GM12878 (cell line): ENCODE measurements around the gene ATP2C2. TPM values are rescaled to one million over a fixed set of nuclear protein-coding genes. Genes with fewer than 3 reads are reported as not detected.

Experiments
- ATAC-seq: fragments of 200-7000 bp; cut with Tn5 transposase; 3 replicates; pipeline ENCODE4 v1.9.1; 2020; ENCODE audit warnings: mild to moderate bottlenecking, moderate library complexity
- BruUV-seq: library from RNA; stranded (reverse); fragments of 400-500 nt; replicated peaks from 2 replicates; lab custom pipeline; 2021; lab: Mats Ljungman, UMichigan
- CTCF ChIA-PET: fragments of 300-600 bp; sonication (Branson Sonifier 250); formaldehyde crosslinking; extraction: SDS; loops from one replicate; lab custom pipeline; 2021; ENCODE audit warnings: inconsistent platforms; lab: Yijun Ruan, JAX
- POLR2A ChIA-PET: fragments of 350-600 bp; formaldehyde crosslinking; extraction: SDS; loops from one replicate; lab custom pipeline; 2021; ENCODE audit warnings: inconsistent platforms; lab: Charles Lee
- RAD21 ChIA-PET: fragments of 300-600 bp; sonication (Branson Sonifier 250); formaldehyde crosslinking; loops from one replicate; lab custom pipeline; 2023; ENCODE audit warnings: antibody characterized with exemption; ENCODE audit not compliant: unreplicated experiment; lab: Charles Lee
- SMC1A ChIA-PET: fragments of 300-600 bp; sonication (Branson Sonifier 250); formaldehyde crosslinking; loops from one replicate; lab custom pipeline; 2023; ENCODE audit not compliant: unreplicated experiment, uncharacterized antibody; lab: Charles Lee
- DNase-seq: peaks from one replicate; pipeline ENCODE4 v3.0.0-alpha.2; 2011; ENCODE audit warnings: low read depth, low spot score
- FAIRE-seq: peaks from 3 replicates; lab custom pipeline; 2011; peaks lifted over from hg19 to GRCh38; lab: Jason Lieb, UNC
- H2AFZ ChIP-seq: 2 replicates; pipeline ENCODE4 v1.6.0; 2011; ENCODE audit warnings: low read depth, low read length, control low read depth; ENCODE audit not compliant: control insufficient read depth
- H3K27ac ChIP-seq: 2 replicates; pipeline ENCODE4 v1.5.1; 2011; ENCODE audit warnings: control low read depth; ENCODE audit not compliant: control insufficient read depth, insufficient read depth
- H3K27me3 ChIP-seq, 2 experiments: replicated peaks in 1 of 2; 2 replicates each; pipeline versions ENCODE4 v1.6.0 to v1.6.1; 2011; ENCODE audit warnings: low read length in 1 of 2; ENCODE audit not compliant: control insufficient read depth in 2 of 2, insufficient read depth in 2 of 2
- H3K36me3 ChIP-seq, 2 experiments: 2 replicates each; pipeline ENCODE4 v1.5.1; 2011; ENCODE audit warnings: low read length in 1 of 2; ENCODE audit not compliant: control insufficient read depth in 2 of 2, insufficient read depth in 2 of 2
- H3K4me1 ChIP-seq: 2 replicates; pipeline ENCODE4 v1.6.1; 2011; ENCODE audit warnings: mild to moderate bottlenecking, low read length, moderate library complexity, mixed read lengths; ENCODE audit not compliant: control insufficient read depth, insufficient read depth
- H3K4me2 ChIP-seq: 2 replicates; pipeline ENCODE4 v1.6.0; 2011; ENCODE audit warnings: control low read depth; ENCODE audit not compliant: control insufficient read depth, insufficient read depth
- H3K4me3 ChIP-seq: fragments of 200-600 bp; sonication (generic); 2 replicates; pipeline ENCODE4 v1.5.1; 2016
- H3K79me2 ChIP-seq: 2 replicates; pipeline ENCODE4 v1.6.0; 2011; ENCODE audit warnings: low read length; ENCODE audit not compliant: control insufficient read depth, insufficient read depth
- H3K9ac ChIP-seq: 2 replicates; pipeline ENCODE4 v1.8.0; 2011; ENCODE audit warnings: low read length, control low read depth, mixed read lengths; ENCODE audit not compliant: control insufficient read depth, insufficient read depth
- H3K9me3 ChIP-seq: replicated peaks from 3 replicates; pipeline ENCODE4 v1.5.1; 2011; ENCODE audit warnings: mild to moderate bottlenecking, low read length; ENCODE audit not compliant: control insufficient read depth, insufficient read depth
- H4K20me1 ChIP-seq: 2 replicates; pipeline ENCODE4 v1.6.0; 2011; ENCODE audit not compliant: control insufficient read depth, insufficient read depth
- BCL3 ChIP-seq: IDR thresholded peaks from 2 replicates; pipeline ENCODE4 v1.6.1; 2011; ENCODE audit warnings: borderline replicate concordance, low read depth, mild to moderate bottlenecking, moderate library complexity, low read length; ENCODE audit not compliant: insufficient read depth, poor library complexity, severe bottlenecking
- CHD4 ChIP-seq: fragments of 200-600 bp; sonication (generic); IDR thresholded peaks from 2 replicates; pipeline ENCODE4 v1.6.1; 2016; ENCODE audit warnings: mild to moderate bottlenecking
- ETV6 ChIP-seq, 2 experiments: fragments of 450-650 bp in 1 of 2; IDR thresholded peaks in 1 of 2; conservative IDR thresholded peaks in 1 of 2; 2 replicates each; pipeline ENCODE4 v1.6.1; 2014; ENCODE audit warnings: antibody characterized with exemption in 1 of 2, borderline replicate concordance in 1 of 2, low read depth in 1 of 2, mild to moderate bottlenecking in 1 of 2, moderate library complexity in 1 of 2
- HCFC1 ChIP-seq: fragments of 150-350 bp; IDR thresholded peaks from 2 replicates; pipeline ENCODE4 v1.6.1; 2014; ENCODE audit warnings: low read length
- HDAC2 ChIP-seq: fragments of 200-600 bp; sonication (generic); IDR thresholded peaks from 2 replicates; pipeline ENCODE4 v1.6.1; 2017
- IRF3 ChIP-seq: fragments of 450-650 bp; IDR thresholded peaks from 2 replicates; pipeline ENCODE4 v1.6.1; 2014; ENCODE audit warnings: mild to moderate bottlenecking
- MTA2 ChIP-seq: fragments of 450-650 bp; IDR thresholded peaks from 2 replicates; pipeline ENCODE4 v1.6.1; 2016; ENCODE audit warnings: low read depth, mild to moderate bottlenecking, moderate library complexity
- PBX3 ChIP-seq: IDR thresholded peaks from 2 replicates; pipeline ENCODE4 v1.6.1; 2011; ENCODE audit warnings: mild to moderate bottlenecking, low read depth, low read length, moderate library complexity; ENCODE audit not compliant: insufficient replicate concordance
- PKNOX1 ChIP-seq: fragments of 450-650 bp; IDR thresholded peaks from 2 replicates; pipeline ENCODE4 v1.6.1; 2016; ENCODE audit warnings: mild to moderate bottlenecking
- RAD51 ChIP-seq: fragments of 450-650 bp; IDR thresholded peaks from 2 replicates; pipeline ENCODE4 v1.6.1; 2016; ENCODE audit warnings: moderate library complexity, mild to moderate bottlenecking, inconsistent platforms
- RB1 ChIP-seq: fragments of 450-650 bp; formaldehyde crosslinking; IDR thresholded peaks from 2 replicates; pipeline ENCODE4 v1.6.1; 2017; ENCODE audit warnings: mild to moderate bottlenecking, borderline replicate concordance
- SREBF1 ChIP-seq: IDR thresholded peaks from 2 replicates; pipeline ENCODE4 v1.6.1; 2012; ENCODE audit warnings: mild to moderate bottlenecking, low read length
- ZNF622 ChIP-seq: fragments of 450-650 bp; IDR thresholded peaks from 2 replicates; pipeline ENCODE4 v1.6.1; 2017; ENCODE audit warnings: mild to moderate bottlenecking, inconsistent platforms
- whole genome bisulfite sequencing: methylation state at CpG from one replicate; pipeline ENCODE4 v1.1.6; 2016; ENCODE audit warnings: low lambda C conversion rate; ENCODE audit not compliant: insufficient replicate concordance, insufficient coverage; ENCODE audit errors: missing lambda C conversion rate; 5-methylcytosine and 5-hydroxymethylcytosine counted together
- in situ Hi-C: fragments of 300-500 bp; cut with MboI; formaldehyde crosslinking; loops from 9 replicates; pipeline ENCODE4 v1.14.3; 2018; ENCODE audit warnings: mixed read lengths
- intact Hi-C: fragments of 100-400 bp; cut with micrococcal nuclease; formaldehyde crosslinking; loops from one replicate; pipeline ENCODE4 v1.14.2; 2022; ENCODE audit not compliant: unreplicated experiment
- polyA plus RNA-seq, 11 experiments: library from polyadenylated mRNA; depleted of rRNA in 4 of 11; unstranded in 6 of 11; stranded (reverse) in 5 of 11; fragments of >200 nt; fragmentation: Nextera tagmentation in 4 of 11; fragmentation: Illumina TruSeq in 1 of 11; extraction: Ambion mirVana in 4 of 11; extraction: Trizol in 1 of 11; gene quantifications; 1 replicate in 1 of 11; 2 replicates in 10 of 11; pipeline versions ENCODE4 v1.2.1 to v1.2.3, GENCODE V29; 2011 to 2016; ENCODE audit warnings: inconsistent platforms in 2 of 11, missing spikeins in 2 of 11, low read depth in 1 of 11
- total RNA-seq, 4 experiments: library from RNA; depleted of rRNA in 3 of 4; stranded (reverse); fragments of >200 nt in 3 of 4; fragmentation: Illumina TruSeq in 1 of 4; extraction: Trizol in 1 of 4; gene quantifications; 2 replicates each; pipeline versions ENCODE4 v1.2.1 to v1.2.3, GENCODE V29; 2013 to 2021

Gene ATP2C2
- total and polyA plus RNA-seq, 10 of the 15 experiments (the other 5 are each of a cell fraction or from before 2014, with no cell fraction given), result 0.05 to 0.19 TPM; not detected in 8

GRCh38 chr16:84482951-84483881 lies 114.9 kb downstream of the ATP2C2 start (continued):
- TF ChIP-seq ZNF622 (no peak), RB1 (no peak)

- H2AFZ ChIP-seq, result no peak overlapping the region
- FAIRE-seq (no peak), ATAC-seq (no peak), DNase-seq (no peak)
- no peaks in the 10 kb centered on the region for H3K79me2 ChIP-seq
- no peaks in the 10 kb centered on the region; a peak in 3 of 4 replicates for H3K36me3 ChIP-seq
- no peak overlapping the region for H3K4me2 ChIP-seq
- H3K27ac ChIP-seq, result no peak overlapping the region
- CTCF ChIA-PET, result interaction anchor here (1.0 kb wide), 2 partner anchors 195 to 202 kb away, joined by 3 read pairs; no protein-coding TSS in a partner anchor
- intact Hi-C loops, result loop anchor here (2.0 kb wide), 1 partner anchor 207 kb away; no protein-coding TSS in a partner anchor
- BruUV-seq, result no TSS peak
- WGBS, result 86% methylated on average over 19 of the region's 19 CpGs
- H3K4me1 ChIP-seq, result no peaks in the 10 kb centered on the region
- H3K9ac ChIP-seq, result no peak overlapping the region
- in situ Hi-C loops, result no loop called here
- RAD21 ChIA-PET, result interaction anchor here (1.9 kb wide), 1 partner anchor 207 kb away, joined by 5 read pairs; no protein-coding TSS in a partner anchor
- SMC1A ChIA-PET, result interaction anchor here (0.8 to 1.3 kb wide), 2 partner anchors 61 to 257 kb away, joined by 3 read pairs; no protein-coding TSS in a partner anchor
- no peaks in the 10 kb centered on the region for H4K20me1 ChIP-seq
- no peaks in the 10 kb centered on the region for H3K27me3 ChIP-seq
- H3K4me3 ChIP-seq, result no peak overlapping the region
- no peaks in the 10 kb centered on the region for H3K9me3 ChIP-seq
- POLR2A ChIA-PET, result no interaction called here
- no peak for TF ChIP-seq RAD51
- no peak for TF ChIP-seq ETV6 (conservative IDR thresholded peaks at IDR 0.05 in 1 of 2, IDR thresholded peaks at IDR 0.05 in 1 of 2; ENCODE audit: borderline replicate concordance in 1 of 2, low read depth in 1 of 2)
- TF ChIP-seq CHD4, result no peak
- no peak for TF ChIP-seq PBX3
- TF ChIP-seq SREBF1, result no peak
- TF ChIP-seq HCFC1, result no peak
- TF ChIP-seq BCL3, result no peak
- no peak for TF ChIP-seq PKNOX1
- TF ChIP-seq IRF3, result no peak
- no peak for TF ChIP-seq MTA2
- no peak for TF ChIP-seq HDAC2
Observed at GRCh38 chr16:84483882-84484565, 115.7 kb downstream of the ATP2C2 start.
